Cerebellar cortex (tissue), 1 donor: ENCODE measurements around the gene TUT1.

Source experiments
- DNase-seq: peaks from one replicate; pipeline ENCODE4 v3.0.0-alpha.2; 2015; ENCODE audit warnings: low spot score

TUT1 gene

DNA sequence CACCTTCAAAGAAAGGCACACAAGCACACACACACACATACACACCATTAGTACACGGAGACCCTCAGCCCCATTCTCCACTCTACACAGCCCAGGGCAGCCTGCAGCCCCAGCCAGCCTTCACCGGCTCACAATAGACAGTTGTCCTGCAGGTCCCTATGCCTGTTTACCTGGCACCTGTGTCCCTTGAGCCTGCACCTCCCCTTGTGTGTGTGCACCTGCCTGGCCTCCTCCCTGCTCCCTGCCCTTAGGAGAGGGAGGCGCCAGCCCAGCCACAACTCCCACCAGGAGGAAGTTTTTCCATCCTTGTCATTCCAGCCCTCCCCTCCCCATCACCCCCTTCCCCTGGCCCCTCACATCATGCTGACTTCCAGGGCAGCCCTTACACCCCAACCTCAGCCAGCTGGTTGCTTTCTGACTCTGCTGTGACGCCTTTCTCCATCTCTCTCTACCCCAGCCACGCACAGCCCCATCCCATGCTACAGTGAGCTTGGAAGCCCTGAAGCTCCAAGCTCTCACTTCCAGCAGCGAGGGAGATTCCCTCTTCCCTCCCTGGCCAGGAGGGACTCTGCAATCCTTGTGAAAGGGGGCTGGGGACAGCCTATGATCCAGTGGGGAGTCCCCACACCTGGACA lies 49.1 kb downstream of the TUT1 start:
- DNase-seq = no peak

GRCh38 chr11:62540804-62541701 lies 50.3 kb downstream of the TUT1 start:
- no peak for DNase-seq

- no peak for DNase-seq
Observed at GRCh38 chr11:62539238-62539925, 51.9 kb downstream of the TUT1 start.

DNA sequence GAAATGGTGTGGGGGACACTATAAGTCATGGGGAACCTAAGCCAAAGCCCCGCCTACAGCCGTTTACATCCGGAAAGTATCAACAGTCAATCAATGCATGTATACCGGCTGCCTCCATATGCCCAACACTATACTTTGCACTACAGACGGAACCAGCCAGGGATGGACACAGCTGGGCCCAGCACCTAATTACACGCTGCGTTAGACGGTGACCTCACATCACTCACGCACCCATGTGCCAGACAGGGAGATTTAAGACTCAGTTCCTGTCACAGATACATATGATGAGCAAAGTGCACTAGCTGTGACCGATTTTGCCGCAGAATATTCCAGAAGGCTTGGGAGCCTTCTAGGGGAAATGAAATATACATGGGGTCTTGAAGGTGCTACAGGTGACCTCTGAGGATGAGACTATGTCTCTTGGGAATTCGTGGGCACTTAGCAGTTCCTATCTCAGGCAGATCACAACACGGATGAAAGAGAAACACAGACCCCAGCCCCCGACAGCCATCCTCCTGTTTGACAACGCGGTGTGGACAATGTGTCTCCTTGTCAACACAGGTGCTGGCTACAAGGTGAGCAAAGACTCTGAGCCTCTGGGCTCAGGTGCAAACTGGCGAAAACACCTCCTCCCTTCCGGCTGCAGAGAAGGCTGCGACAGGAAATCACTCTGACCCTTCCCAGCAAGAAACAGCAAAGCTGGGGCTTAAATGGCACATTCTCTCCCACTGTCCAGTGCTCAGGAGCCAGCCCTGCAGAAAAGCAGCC lies 52.7 kb downstream of the TUT1 start:
- DNase-seq = no peak

GRCh38 chr11:62536301-62536957 lies 54.9 kb downstream of the TUT1 start:
- DNase-seq = no peak

DNA sequence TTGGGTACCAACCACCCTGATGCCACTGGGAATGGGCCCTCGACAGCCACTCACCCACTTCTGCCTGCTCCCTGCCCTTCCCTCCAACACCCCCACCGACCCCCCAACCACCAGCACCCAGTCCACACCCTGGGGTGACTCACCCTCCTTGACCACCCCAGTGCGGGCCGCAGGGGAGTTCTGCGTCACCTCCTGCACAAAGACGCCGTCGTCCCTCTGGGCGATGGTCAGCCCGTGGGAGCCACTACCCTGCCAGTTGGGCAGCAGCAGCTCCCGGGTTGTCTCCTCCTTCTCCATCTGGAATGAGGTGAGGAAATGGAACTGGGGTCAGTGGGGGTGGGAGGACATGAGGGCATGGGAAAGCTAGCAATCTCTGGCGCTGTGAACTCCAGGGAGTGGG lies 55.5 kb downstream of the TUT1 start:
- no peak for DNase-seq

DNA sequence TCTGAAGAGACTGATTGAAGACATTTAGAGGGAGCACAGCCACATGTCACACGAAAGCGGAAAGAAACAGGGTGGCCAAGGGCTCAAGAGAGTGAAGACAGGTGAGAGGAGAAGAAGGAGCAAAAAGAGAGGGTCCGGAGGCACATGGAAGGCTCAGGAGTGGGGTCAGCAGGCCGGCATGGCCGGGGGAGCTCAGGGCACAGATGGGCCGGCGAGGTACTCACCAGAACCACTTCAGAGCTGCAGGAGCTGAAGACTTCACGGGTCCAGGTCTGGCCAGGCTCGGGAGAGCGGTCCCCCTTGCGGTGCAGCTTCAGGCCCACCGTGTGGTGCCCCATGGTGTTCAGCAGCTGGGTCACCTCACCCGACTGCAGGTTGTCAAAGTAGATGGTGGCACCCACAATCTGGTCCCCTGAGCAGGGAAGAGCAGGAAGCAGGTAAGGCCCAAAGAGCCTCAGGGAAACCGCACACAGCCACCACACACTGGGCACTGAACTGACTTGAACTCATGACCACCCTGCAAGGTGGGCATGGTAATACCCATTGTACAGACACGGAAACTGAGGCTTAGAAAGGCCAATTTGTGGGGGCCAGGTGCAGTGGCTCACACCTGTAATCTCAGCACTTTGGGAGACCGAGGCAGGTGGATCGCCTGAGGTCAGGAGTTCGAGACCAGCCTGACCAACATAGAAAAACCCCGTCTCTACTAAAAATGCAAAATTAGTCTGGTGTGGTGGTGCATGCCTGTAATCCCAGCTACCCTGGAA lies 56.4 kb downstream of the TUT1 start:
- no peak for DNase-seq

DNA sequence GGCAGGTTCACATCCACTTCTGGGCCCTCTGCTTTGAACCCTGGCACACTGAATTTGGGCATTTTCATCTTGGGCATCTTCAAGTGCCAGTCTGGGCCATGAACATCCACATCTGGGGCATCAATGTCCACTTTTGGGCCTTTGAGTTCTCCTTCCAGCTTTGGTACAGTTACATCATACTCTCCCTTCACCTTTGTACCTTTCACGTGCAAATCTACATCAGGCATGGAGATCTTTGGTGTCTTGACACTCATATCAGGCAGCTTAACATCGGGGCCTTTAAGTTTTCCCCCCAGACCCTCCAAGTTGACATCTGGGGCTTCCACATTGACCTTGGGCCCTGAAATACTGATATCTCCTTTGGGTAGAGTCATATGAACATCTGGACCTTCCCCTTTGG lies 59.2 kb downstream of the TUT1 start:
- no peak for DNase-seq
